ENCODE results near the gene SH3RF3.

DNA sequence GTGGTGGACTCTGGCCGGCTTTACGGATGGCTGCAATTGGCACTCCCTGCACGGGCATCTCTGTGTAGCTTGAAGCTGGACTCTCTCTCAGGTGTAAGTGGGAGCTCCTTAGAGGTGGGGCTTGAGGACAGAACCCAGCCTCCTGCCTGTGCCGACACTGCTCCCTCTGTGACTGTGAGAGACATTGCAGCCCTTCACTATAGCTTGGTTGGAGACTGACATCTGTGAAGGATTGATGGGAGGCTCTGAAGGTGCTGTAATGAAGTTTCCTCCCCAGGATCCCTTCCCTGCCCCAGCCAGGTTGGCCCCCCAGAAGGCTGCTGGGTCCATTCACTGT is 166.7 kb downstream of the SH3RF3 start:
- TF ChIP-seq GATA3 (IDR thresholded peaks at IDR 0.05; ENCODE audit: low read depth, low read length) = no peak
- no peak for TF ChIP-seq GATA2 (IDR thresholded peaks at IDR 0.05; ENCODE audit: low read depth, low read length)
